Measurements from ENCODE around the gene TSPEAR. TPM values are rescaled to one million over a fixed set of nuclear protein-coding genes. Genes with fewer than 3 reads are reported as not detected.

Gene TSPEAR
- polyA plus RNA-seq, 1 of the 3 experiments (the other 2 are of a cell fraction), result 0.08 TPM

DNA sequence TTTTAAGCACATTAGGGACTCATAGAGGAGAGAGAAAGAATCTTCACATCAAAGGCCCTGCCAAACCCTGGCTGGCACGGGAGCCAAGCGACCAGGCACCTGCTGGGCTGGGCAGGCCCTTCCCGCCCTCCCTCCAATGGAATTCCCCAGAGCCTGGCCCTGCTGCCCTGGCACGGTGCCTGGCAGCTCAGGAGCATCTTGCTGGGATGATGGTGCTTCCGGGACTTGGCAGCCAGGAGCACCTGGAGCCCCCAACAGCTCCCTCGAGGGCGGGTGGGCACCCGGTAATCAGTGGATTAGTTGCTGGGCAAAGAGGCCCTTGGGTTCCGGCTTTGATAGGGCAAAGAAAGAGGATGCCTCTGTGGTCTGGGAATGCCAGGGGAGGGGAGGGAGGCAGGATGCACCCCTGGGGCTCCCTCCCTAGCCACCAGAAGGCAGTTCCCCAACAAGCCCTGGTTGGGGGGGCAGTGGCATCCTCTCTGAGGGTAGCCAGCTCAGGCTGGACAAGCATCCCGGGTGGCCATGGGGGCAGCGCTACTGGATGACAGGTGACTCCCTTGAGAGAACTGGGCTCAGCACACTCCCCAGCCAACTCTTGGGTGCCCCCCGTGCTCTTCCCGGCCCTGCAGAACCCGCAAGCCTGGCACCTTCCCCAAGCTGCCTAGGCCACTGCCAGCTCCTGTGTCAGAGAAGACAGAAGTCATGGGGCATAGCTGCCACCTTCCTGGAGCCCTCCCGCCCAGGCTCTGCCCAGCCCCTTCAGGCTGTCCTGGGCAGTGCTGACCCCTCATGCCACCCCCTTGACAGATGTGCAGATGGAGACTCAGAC, 197.8 kb downstream of the TSPEAR start:
- H3F3A ChIP-seq (replicated peaks; ENCODE audit: insufficient read depth), result no peaks in the 10 kb centered on the region
- no peak overlapping the region for H2AFZ ChIP-seq (ENCODE audit: low read depth)
- H3K9me2 ChIP-seq, result no peaks in the 10 kb centered on the region
- H3K27ac ChIP-seq (ENCODE audit: low read depth in 2 of 2, low read length in 1 of 2), result no peak overlapping the region
- peaks cover 8% of the 10 kb centered on the region; the same call in 1 of the 2 replicates for H3K79me2 ChIP-seq (ENCODE audit: insufficient read depth)
- no peak overlapping the region for H3K9ac ChIP-seq
- no peaks in the 10 kb centered on the region for H3K36me3 ChIP-seq (replicated peaks in 1 of 2; ENCODE audit: control insufficient read depth in 1 of 2, insufficient read depth in 2 of 2, low read length in 1 of 2)
- POLR2A ChIA-PET, result no interaction called here
- H3K27me3 ChIP-seq (ENCODE audit: insufficient read depth), result no peaks in the 10 kb centered on the region
- 81% methylated on average over 9 of the region's 15 CpGs for WGBS (ENCODE audit: low lambda C conversion rate)
- no peak for DNase-seq
- H3K4me1 ChIP-seq (ENCODE audit: control insufficient read depth in 1 of 2, insufficient read depth in 2 of 2, low read depth in 1 of 2, low read length in 1 of 2), result peaks cover 0 to 15% of the 10 kb centered on the region in 2 experiments; a peak in 1 of 4 replicates
- H3K4me2 ChIP-seq, result no peak overlapping the region
- TF ChIP-seq TAF1 (IDR thresholded peaks at IDR 0.05; ENCODE audit: borderline replicate concordance, low read depth, low read length) (no peak), CHD2 (IDR thresholded peaks at IDR 0.05; ENCODE audit: low read length, partially characterized antibody) (no peak), GABPA (IDR thresholded peaks at IDR 0.05; ENCODE audit: low read depth) (no peak), NFIC (IDR thresholded peaks at IDR 0.05; ENCODE audit: borderline replicate concordance) (no peak), TEAD4 (IDR thresholded peaks at IDR 0.05; ENCODE audit: borderline replicate concordance, insufficient read depth) (no peak), SIN3A (IDR thresholded peaks at IDR 0.05; ENCODE audit: borderline replicate concordance, low read depth, low read length) (no peak), RXRA (IDR thresholded peaks at IDR 0.05; ENCODE audit: borderline replicate concordance, low read depth) (no peak), EP300 (IDR thresholded peaks at IDR 0.05; ENCODE audit: borderline replicate concordance in 1 of 2, low read depth in 1 of 2, low read length in 1 of 2) (no peak), JUND (IDR thresholded peaks at IDR 0.05) (no peak), TCF12 (IDR thresholded peaks at IDR 0.05) (no peak), SMC3 (IDR thresholded peaks at IDR 0.05; ENCODE audit: low read depth, low read length) (no peak), FOSL2 (IDR thresholded peaks at IDR 0.05; ENCODE audit: borderline replicate concordance, low read depth) (no peak), NRF1 (IDR thresholded peaks at IDR 0.05; ENCODE audit: low read depth, low read length) (no peak), FOXJ3 (CRISPR knock-in tag; IDR thresholded peaks at IDR 0.05) (no peak)
- TF ChIP-seq, protein P1, sequence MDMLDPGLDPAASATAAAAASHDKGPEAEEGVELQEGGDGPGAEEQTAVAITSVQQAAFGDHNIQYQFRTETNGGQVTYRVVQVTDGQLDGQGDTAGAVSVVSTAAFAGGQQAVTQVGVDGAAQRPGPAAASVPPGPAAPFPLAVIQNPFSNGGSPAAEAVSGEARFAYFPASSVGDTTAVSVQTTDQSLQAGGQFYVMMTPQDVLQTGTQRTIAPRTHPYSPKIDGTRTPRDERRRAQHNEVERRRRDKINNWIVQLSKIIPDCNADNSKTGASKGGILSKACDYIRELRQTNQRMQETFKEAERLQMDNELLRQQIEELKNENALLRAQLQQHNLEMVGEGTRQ (IDR thresholded peaks at IDR 0.05; ENCODE audit: borderline replicate concordance, low read depth, low read length), result no peak
- TF ChIP-seq, protein P2, sequence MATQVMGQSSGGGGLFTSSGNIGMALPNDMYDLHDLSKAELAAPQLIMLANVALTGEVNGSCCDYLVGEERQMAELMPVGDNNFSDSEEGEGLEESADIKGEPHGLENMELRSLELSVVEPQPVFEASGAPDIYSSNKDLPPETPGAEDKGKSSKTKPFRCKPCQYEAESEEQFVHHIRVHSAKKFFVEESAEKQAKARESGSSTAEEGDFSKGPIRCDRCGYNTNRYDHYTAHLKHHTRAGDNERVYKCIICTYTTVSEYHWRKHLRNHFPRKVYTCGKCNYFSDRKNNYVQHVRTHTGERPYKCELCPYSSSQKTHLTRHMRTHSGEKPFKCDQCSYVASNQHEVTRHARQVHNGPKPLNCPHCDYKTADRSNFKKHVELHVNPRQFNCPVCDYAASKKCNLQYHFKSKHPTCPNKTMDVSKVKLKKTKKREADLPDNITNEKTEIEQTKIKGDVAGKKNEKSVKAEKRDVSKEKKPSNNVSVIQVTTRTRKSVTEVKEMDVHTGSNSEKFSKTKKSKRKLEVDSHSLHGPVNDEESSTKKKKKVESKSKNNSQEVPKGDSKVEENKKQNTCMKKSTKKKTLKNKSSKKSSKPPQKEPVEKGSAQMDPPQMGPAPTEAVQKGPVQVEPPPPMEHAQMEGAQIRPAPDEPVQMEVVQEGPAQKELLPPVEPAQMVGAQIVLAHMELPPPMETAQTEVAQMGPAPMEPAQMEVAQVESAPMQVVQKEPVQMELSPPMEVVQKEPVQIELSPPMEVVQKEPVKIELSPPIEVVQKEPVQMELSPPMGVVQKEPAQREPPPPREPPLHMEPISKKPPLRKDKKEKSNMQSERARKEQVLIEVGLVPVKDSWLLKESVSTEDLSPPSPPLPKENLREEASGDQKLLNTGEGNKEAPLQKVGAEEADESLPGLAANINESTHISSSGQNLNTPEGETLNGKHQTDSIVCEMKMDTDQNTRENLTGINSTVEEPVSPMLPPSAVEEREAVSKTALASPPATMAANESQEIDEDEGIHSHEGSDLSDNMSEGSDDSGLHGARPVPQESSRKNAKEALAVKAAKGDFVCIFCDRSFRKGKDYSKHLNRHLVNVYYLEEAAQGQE (IDR thresholded peaks at IDR 0.05; ENCODE audit: low read depth, low read length), result no peak
- TF ChIP-seq, protein P3, sequence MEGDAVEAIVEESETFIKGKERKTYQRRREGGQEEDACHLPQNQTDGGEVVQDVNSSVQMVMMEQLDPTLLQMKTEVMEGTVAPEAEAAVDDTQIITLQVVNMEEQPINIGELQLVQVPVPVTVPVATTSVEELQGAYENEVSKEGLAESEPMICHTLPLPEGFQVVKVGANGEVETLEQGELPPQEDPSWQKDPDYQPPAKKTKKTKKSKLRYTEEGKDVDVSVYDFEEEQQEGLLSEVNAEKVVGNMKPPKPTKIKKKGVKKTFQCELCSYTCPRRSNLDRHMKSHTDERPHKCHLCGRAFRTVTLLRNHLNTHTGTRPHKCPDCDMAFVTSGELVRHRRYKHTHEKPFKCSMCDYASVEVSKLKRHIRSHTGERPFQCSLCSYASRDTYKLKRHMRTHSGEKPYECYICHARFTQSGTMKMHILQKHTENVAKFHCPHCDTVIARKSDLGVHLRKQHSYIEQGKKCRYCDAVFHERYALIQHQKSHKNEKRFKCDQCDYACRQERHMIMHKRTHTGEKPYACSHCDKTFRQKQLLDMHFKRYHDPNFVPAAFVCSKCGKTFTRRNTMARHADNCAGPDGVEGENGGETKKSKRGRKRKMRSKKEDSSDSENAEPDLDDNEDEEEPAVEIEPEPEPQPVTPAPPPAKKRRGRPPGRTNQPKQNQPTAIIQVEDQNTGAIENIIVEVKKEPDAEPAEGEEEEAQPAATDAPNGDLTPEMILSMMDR (IDR thresholded peaks at IDR 0.05), result no peak
- TF ChIP-seq, protein P4, sequence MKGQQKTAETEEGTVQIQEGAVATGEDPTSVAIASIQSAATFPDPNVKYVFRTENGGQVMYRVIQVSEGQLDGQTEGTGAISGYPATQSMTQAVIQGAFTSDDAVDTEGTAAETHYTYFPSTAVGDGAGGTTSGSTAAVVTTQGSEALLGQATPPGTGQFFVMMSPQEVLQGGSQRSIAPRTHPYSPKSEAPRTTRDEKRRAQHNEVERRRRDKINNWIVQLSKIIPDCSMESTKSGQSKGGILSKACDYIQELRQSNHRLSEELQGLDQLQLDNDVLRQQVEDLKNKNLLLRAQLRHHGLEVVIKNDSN (IDR thresholded peaks at IDR 0.05; ENCODE audit: borderline replicate concordance, low read depth), result no peak
- TF ChIP-seq, protein P5, sequence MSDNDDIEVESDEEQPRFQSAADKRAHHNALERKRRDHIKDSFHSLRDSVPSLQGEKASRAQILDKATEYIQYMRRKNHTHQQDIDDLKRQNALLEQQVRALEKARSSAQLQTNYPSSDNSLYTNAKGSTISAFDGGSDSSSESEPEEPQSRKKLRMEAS (IDR thresholded peaks at IDR 0.05; ENCODE audit: low read depth), result no peak
- CTCF ChIA-PET, result interaction anchor here (1.3 kb wide), 1 partner anchor 280 kb away, joined by 4 read pairs; no protein-coding TSS in a partner anchor
- no peaks in the 10 kb centered on the region for H4K20me1 ChIP-seq (ENCODE audit: insufficient read depth)
- no peak overlapping the region for H3K4me3 ChIP-seq (ENCODE audit: low read depth in 2 of 2, low read length in 1 of 2)
- no peaks in the 10 kb centered on the region for H3K9me3 ChIP-seq

All from SK-N-SH (cell line).